Choroid plexus epithelial cell (primary cell): ENCODE results near the gene CTNNA3.

Source experiments
- DNase-seq: peaks from one replicate; pipeline ENCODE4 v3.0.0-alpha.2; 2010; ENCODE audit warnings: low read depth
- H3K4me3 ChIP-seq: 2 replicates; pipeline ENCODE4 v1.5.1; 2011; ENCODE audit warnings: low read depth, mild to moderate bottlenecking, control low read depth, low read length, moderate library complexity
- CTCF ChIP-seq: conservative IDR thresholded peaks from 2 replicates; pipeline ENCODE4 v1.5.1; 2011; ENCODE audit warnings: low read depth, mild to moderate bottlenecking, control low read depth, inconsistent platforms, low read length, moderate library complexity

The CTNNA3 gene

GRCh38 chr10:66837990-66838389, 858.0 kb downstream of the CTNNA3 start:
- H3K4me3 ChIP-seq = no peak overlapping the region
- TF ChIP-seq CTCF = no peak
- peak; percentile 13 for DNase-seq

GRCh38 chr10:66837335-66837734, 858.7 kb downstream of the CTNNA3 start:
- no peak for TF ChIP-seq CTCF
- H3K4me3 ChIP-seq = no peak overlapping the region
- DNase-seq = peak; percentile 40

GRCh38 chr10:66836771-66837170, 859.2 kb downstream of the CTNNA3 start:
- no peak overlapping the region for H3K4me3 ChIP-seq
- no peak for TF ChIP-seq CTCF
- DNase-seq = no peak

- peak; percentile 60 for DNase-seq
- TF ChIP-seq CTCF = no peak
- no peak overlapping the region for H3K4me3 ChIP-seq
These were observed 859.9 kb downstream of the CTNNA3 start for GRCh38 chr10:66836057-66836456.

- H3K4me3 ChIP-seq = no peak overlapping the region
- TF ChIP-seq CTCF = no peak
- DNase-seq = no peak
These were observed 860.6 kb downstream of the CTNNA3 start for GRCh38 chr10:66835400-66835799.

- no peak overlapping the region for H3K4me3 ChIP-seq
- no peak for DNase-seq
- TF ChIP-seq CTCF = no peak
These were observed 861.2 kb downstream of the CTNNA3 start for GRCh38 chr10:66834802-66835201.

GRCh38 chr10:66833861-66834260, 862.1 kb downstream of the CTNNA3 start:
- H3K4me3 ChIP-seq = no peak overlapping the region
- no peak for TF ChIP-seq CTCF
- DNase-seq = no peak
